Neural progenitor cell (in vitro differentiated cells): ENCODE data around the gene PRDM2.

Source experiments
- EZH2 ChIP-seq: fragments of 200-600 bp; sonication (generic); IDR thresholded peaks from 2 replicates; pipeline ENCODE4 v1.6.1; 2017; ENCODE audit warnings: antibody characterized with exemption, mild to moderate bottlenecking, moderate library complexity
- EZH2phosphoT487 ChIP-seq: fragments of 200-600 bp; sonication (generic); IDR thresholded peaks from 2 replicates; pipeline ENCODE4 v1.6.1; 2017; ENCODE audit warnings: antibody characterized with exemption
- TF ChIP-seq, protein P1 (sequence below): fragments of 200-600 bp; sonication (generic); IDR thresholded peaks from 2 replicates; pipeline ENCODE4 v1.5.1; 2017; ENCODE audit warnings: antibody characterized with exemption, mild to moderate bottlenecking

- TF ChIP-seq, protein P1, sequence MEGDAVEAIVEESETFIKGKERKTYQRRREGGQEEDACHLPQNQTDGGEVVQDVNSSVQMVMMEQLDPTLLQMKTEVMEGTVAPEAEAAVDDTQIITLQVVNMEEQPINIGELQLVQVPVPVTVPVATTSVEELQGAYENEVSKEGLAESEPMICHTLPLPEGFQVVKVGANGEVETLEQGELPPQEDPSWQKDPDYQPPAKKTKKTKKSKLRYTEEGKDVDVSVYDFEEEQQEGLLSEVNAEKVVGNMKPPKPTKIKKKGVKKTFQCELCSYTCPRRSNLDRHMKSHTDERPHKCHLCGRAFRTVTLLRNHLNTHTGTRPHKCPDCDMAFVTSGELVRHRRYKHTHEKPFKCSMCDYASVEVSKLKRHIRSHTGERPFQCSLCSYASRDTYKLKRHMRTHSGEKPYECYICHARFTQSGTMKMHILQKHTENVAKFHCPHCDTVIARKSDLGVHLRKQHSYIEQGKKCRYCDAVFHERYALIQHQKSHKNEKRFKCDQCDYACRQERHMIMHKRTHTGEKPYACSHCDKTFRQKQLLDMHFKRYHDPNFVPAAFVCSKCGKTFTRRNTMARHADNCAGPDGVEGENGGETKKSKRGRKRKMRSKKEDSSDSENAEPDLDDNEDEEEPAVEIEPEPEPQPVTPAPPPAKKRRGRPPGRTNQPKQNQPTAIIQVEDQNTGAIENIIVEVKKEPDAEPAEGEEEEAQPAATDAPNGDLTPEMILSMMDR, result no peak
- TF ChIP-seq EZH2 (no peak), EZH2phosphoT487 (no peak)
Observed at GRCh38 chr1:13703128-13703513, 3.1 kb downstream of the PRDM2 start.
